HCT116 (cell line): ENCODE data around the gene GANC. TPM values are rescaled to one million over a fixed set of nuclear protein-coding genes. Genes with fewer than 3 reads are reported as not detected.

Source experiments
- ATAC-seq: fragments of 200-7000 bp; cut with Tn5 transposase; 2 replicates; pipeline ENCODE4 v1.9.1; 2020; ENCODE audit warnings: mild to moderate bottlenecking, moderate library complexity
- BruUV-seq: library from RNA; stranded (reverse); fragments of 400-500 nt; replicated peaks from 2 replicates; lab custom pipeline; 2021; lab: Mats Ljungman, UMichigan
- CTCF ChIA-PET: fragments of 300-600 bp; sonication (Branson Sonifier 250); formaldehyde crosslinking; loops from one replicate; lab custom pipeline; 2021; ENCODE audit warnings: antibody characterized with exemption; lab: Charles Lee
- POLR2A ChIA-PET: fragments of 300-600, 350-600 bp; sonication (Branson Sonifier 250); formaldehyde crosslinking; loops from one replicate; lab custom pipeline; 2021; ENCODE audit warnings: antibody characterized with exemption; lab: Charles Lee
- RAD21 ChIA-PET, 2 experiments: fragments of 300-600 bp; sonication (Branson Sonifier 250); formaldehyde crosslinking; loops; one replicate each; lab custom pipeline; 2023; ENCODE audit warnings: low total read pairs in 2 of 2; ENCODE audit not compliant: uncharacterized antibody in 2 of 2, unreplicated experiment in 2 of 2, low non-redundant PET in 1 of 2; lab: Charles Lee
- DNase-seq: peaks from one replicate; pipeline ENCODE4 v3.0.0-alpha.2; 2010; ENCODE audit warnings: low read depth, low spot score
- H2AFZ ChIP-seq: fragments of 200-600 bp; shearing (Covaris generic), sonication (generic); 2 replicates; pipeline ENCODE4 v1.6.1; 2017; ENCODE audit warnings: low read depth, mixed run types, mixed read lengths, antibody characterized with exemption, low read length; ENCODE audit not compliant: poor library complexity, severe bottlenecking
- H3K27ac ChIP-seq: 2 replicates; pipeline ENCODE4 v1.5.1; 2012; ENCODE audit warnings: low read depth, low read length
- H3K27me3 ChIP-seq: fragments of 200-600 bp; sonication (generic); 2 replicates; pipeline ENCODE4 v1.6.1; 2016; ENCODE audit warnings: mixed run types, low read length, mixed read lengths; ENCODE audit not compliant: insufficient read depth
- H3K36me3 ChIP-seq, 2 experiments: fragments of 200-500 bp in 1 of 2; fragments of 200-600 bp in 1 of 2; sonication (Bioruptor generic) in 1 of 2; sonication (generic) in 1 of 2; 2 replicates each; pipeline versions ENCODE4 v1.5.1 to v1.6.1; 2014 to 2016; ENCODE audit warnings: low read length in 2 of 2, inconsistent platforms in 1 of 2, mixed read lengths in 1 of 2, mixed run types in 1 of 2; ENCODE audit not compliant: insufficient read depth in 2 of 2, control insufficient read depth in 1 of 2
- H3K4me1 ChIP-seq, 2 experiments: fragments of 200-600 bp in 1 of 2; sonication (generic) in 1 of 2; 2 replicates each; pipeline versions ENCODE4 v1.5.1 to v1.6.1; 2012 to 2017; ENCODE audit warnings: low read length in 2 of 2, inconsistent platforms in 1 of 2, mild to moderate bottlenecking in 1 of 2, mixed read lengths in 1 of 2, mixed run types in 1 of 2, moderate library complexity in 1 of 2; ENCODE audit not compliant: insufficient read depth in 2 of 2, control insufficient read depth in 1 of 2
- H3K4me2 ChIP-seq: fragments of 200-600 bp; sonication (generic); 2 replicates; pipeline ENCODE4 v1.6.1; 2017; ENCODE audit warnings: mixed run types, low read length, mixed read lengths
- H3K4me3 ChIP-seq, 2 experiments: fragments of 200-600 bp in 1 of 2; sonication (generic) in 1 of 2; replicated peaks in 1 of 2; 2 replicates each; pipeline ENCODE4 v1.5.1; 2011 to 2016; ENCODE audit warnings: low read length in 2 of 2, control low read depth in 1 of 2, low read depth in 1 of 2, mild to moderate bottlenecking in 1 of 2, mixed read lengths in 1 of 2, mixed run types in 1 of 2
- H3K79me2 ChIP-seq: fragments of 200-600 bp; sonication (generic); 2 replicates; pipeline ENCODE4 v1.6.1; 2017; ENCODE audit warnings: mild to moderate bottlenecking, mixed run types, low read length, moderate library complexity, mixed read lengths; ENCODE audit not compliant: insufficient read depth
- H3K9ac ChIP-seq: fragments of 200-600 bp; sonication (generic); 2 replicates; pipeline ENCODE4 v1.6.1; 2016; ENCODE audit warnings: low read length, mixed read lengths
- H3K9me2 ChIP-seq: fragments of 200-600 bp; sonication (generic), shearing (Covaris generic); 2 replicates; pipeline ENCODE4 v1.6.1; 2017; ENCODE audit warnings: mixed run types, mild to moderate bottlenecking, moderate library complexity; ENCODE audit not compliant: insufficient read depth
- H3K9me3 ChIP-seq, 2 experiments: fragments of 200-500 bp in 1 of 2; fragments of 200-600 bp in 1 of 2; sonication (Bioruptor generic) in 1 of 2; sonication (generic) in 1 of 2; 2 replicates each; pipeline ENCODE4 v1.6.1; 2014 to 2017; ENCODE audit warnings: low read length in 2 of 2, mixed read lengths in 2 of 2, inconsistent platforms in 1 of 2, low read depth in 1 of 2, mild to moderate bottlenecking in 1 of 2, mixed run types in 1 of 2, moderate library complexity in 1 of 2; ENCODE audit not compliant: control insufficient read depth in 1 of 2, insufficient read depth in 1 of 2
- H4K20me1 ChIP-seq: fragments of 200-600 bp; sonication (generic), shearing (Covaris generic); 2 replicates; pipeline ENCODE4 v1.6.1; 2017; ENCODE audit warnings: mixed run types, mild to moderate bottlenecking, moderate library complexity; ENCODE audit not compliant: insufficient read depth
- ATF3 ChIP-seq: IDR thresholded peaks from 2 replicates; pipeline ENCODE4 v1.6.1; 2012
- CBX3 ChIP-seq: IDR thresholded peaks from 2 replicates; pipeline ENCODE4 v1.6.1; 2012; ENCODE audit warnings: low read depth
- CEBPB ChIP-seq: IDR thresholded peaks from 2 replicates; pipeline ENCODE4 v1.6.1; 2012; ENCODE audit warnings: low read depth
- CTCF ChIP-seq, 3 experiments: fragments of 200-600 bp in 1 of 3; sonication (generic) in 1 of 3; IDR thresholded peaks in 2 of 3; conservative IDR thresholded peaks in 1 of 3; 2 replicates each; pipeline ENCODE4 v1.5.1; 2012 to 2017; ENCODE audit warnings: low read depth in 2 of 3, low read length in 2 of 3, antibody characterized with exemption in 1 of 3, borderline replicate concordance in 1 of 3, control low read depth in 1 of 3, mild to moderate bottlenecking in 1 of 3, mixed read lengths in 1 of 3, mixed run types in 1 of 3, moderate library complexity in 1 of 3; ENCODE audit not compliant: insufficient read depth in 1 of 3
- EGR1 ChIP-seq: IDR thresholded peaks from 2 replicates; pipeline ENCODE4 v1.6.1; 2012; ENCODE audit warnings: low read depth
- ELF1 ChIP-seq: IDR thresholded peaks from 2 replicates; pipeline ENCODE4 v1.6.1; 2012; ENCODE audit warnings: low read depth, borderline replicate concordance
- JUND ChIP-seq: IDR thresholded peaks from 2 replicates; pipeline ENCODE4 v1.6.1; 2012
- POLR2A ChIP-seq: IDR thresholded peaks from 2 replicates; pipeline ENCODE4 v1.7.0; 2011; ENCODE audit warnings: borderline replicate concordance; ENCODE audit not compliant: insufficient read depth, insufficient read length; ENCODE audit errors: extremely low read depth
- POLR2AphosphoS5 ChIP-seq: IDR thresholded peaks from 2 replicates; pipeline ENCODE4 v1.6.1; 2011; ENCODE audit warnings: mild to moderate bottlenecking, low read depth, low read length, moderate library complexity
- RAD21 ChIP-seq: IDR thresholded peaks from 2 replicates; pipeline ENCODE4 v1.6.1; 2012; ENCODE audit warnings: low read depth, mild to moderate bottlenecking
- REST ChIP-seq: IDR thresholded peaks from 2 replicates; pipeline ENCODE4 v1.6.1; 2012; ENCODE audit warnings: low read depth
- SIN3A ChIP-seq: IDR thresholded peaks from 2 replicates; pipeline ENCODE4 v1.6.1; 2012; ENCODE audit warnings: low read depth
- SP1 ChIP-seq: IDR thresholded peaks from 2 replicates; pipeline ENCODE4 v1.6.1; 2012; ENCODE audit warnings: low read depth
- SRF ChIP-seq: IDR thresholded peaks from 2 replicates; pipeline ENCODE4 v1.6.1; 2012; ENCODE audit warnings: low read depth
- TCF7L2 ChIP-seq: IDR thresholded peaks from 2 replicates; pipeline ENCODE4 v1.7.0; 2011; ENCODE audit warnings: borderline replicate concordance, inconsistent platforms; ENCODE audit not compliant: insufficient read depth, insufficient read length; ENCODE audit errors: extremely low read depth
- YY1 ChIP-seq: IDR thresholded peaks from 2 replicates; pipeline ENCODE4 v1.6.1; 2011; ENCODE audit warnings: low read length, low read depth, moderate library complexity, mild to moderate bottlenecking; ENCODE audit not compliant: insufficient replicate concordance; ENCODE audit errors: extremely low read depth
- ZBTB33 ChIP-seq: IDR thresholded peaks from 2 replicates; pipeline ENCODE4 v1.6.1; 2011; ENCODE audit warnings: mild to moderate bottlenecking, low read length, moderate library complexity; ENCODE audit not compliant: insufficient replicate concordance; ENCODE audit errors: extremely low read depth
- ZFX ChIP-seq: fragments of 450-650 bp; IDR thresholded peaks from 2 replicates; pipeline ENCODE4 v1.6.1; 2017
- ZNF274 ChIP-seq: fragments of 200-500 bp; sonication (Bioruptor generic); IDR thresholded peaks from 2 replicates; pipeline ENCODE4 v1.6.1; 2014; ENCODE audit warnings: mild to moderate bottlenecking, low read depth, low read length, inconsistent platforms
- intact Hi-C: fragments of 100-400 bp; cut with micrococcal nuclease; formaldehyde crosslinking; loops from 2 replicates; pipeline ENCODE4 v1.10.0; 2022
- total RNA-seq: library from RNA; stranded (reverse); gene quantifications from one replicate; pipeline ENCODE4 v1.2.1, GENCODE V29; 2021; ENCODE audit not compliant: unreplicated experiment

The GANC gene
- total RNA-seq, 1 experiment from 2014 or later = 13.1 TPM

- intact Hi-C loops = no loop called here
- Histone ChIP-seq H2AFZ (no peak overlapping the region), H3K36me3 (no peaks in the 10 kb centered on the region), H3K27me3 (no peaks in the 10 kb centered on the region), H3K4me3 (no peak overlapping the region), H3K4me1 (peaks cover 3 to 10% of the 10 kb centered on the region in 2 experiments; a peak in 3 of 4 replicates), H3K79me2 (no peaks in the 10 kb centered on the region), H3K4me2 (no peak overlapping the region), H4K20me1 (no peaks in the 10 kb centered on the region), H3K27ac (no peak overlapping the region), H3K9ac (no peak overlapping the region), H3K9me2 (no peaks in the 10 kb centered on the region), H3K9me3 (no peaks in the 10 kb centered on the region)
- DNase-seq (no peak), ATAC-seq (no peak)
- POLR2A ChIA-PET = interaction anchor here (1.2 kb wide), 1 partner anchor 94 kb away, joined by 3 read pairs; the partner anchor contains the start of genes GANC and TMEM87A
- BruUV-seq = no TSS peak
- RAD21 ChIA-PET = no interaction called here
- TF ChIP-seq CBX3 (no peak), EGR1 (no peak), ZNF274 (no peak), SRF (no peak), POLR2AphosphoS5 (no peak), SIN3A (no peak), JUND (no peak), CEBPB (no peak), CTCF (IDR thresholded peaks at IDR 0.05 in 2 of 3, conservative IDR thresholded peaks at IDR 0.05 in 1 of 3; ENCODE audit: borderline replicate concordance in 1 of 3, insufficient read depth in 1 of 3, low read depth in 2 of 3, low read length in 2 of 3) (no peak), ELF1 (no peak), POLR2A (no peak), TCF7L2 (no peak), REST (no peak), ZBTB33 (no peak), ZFX (no peak), ATF3 (no peak), YY1 (no peak), SP1 (no peak), RAD21 (no peak)
- CTCF ChIA-PET = interaction anchor here (1.7 kb wide), 1 partner anchor 18 kb away, joined by 5 read pairs; no protein-coding TSS in a partner anchor
Observed at GRCh38 chr15:42367041-42367440, 94.0 kb downstream of the GANC start.
